RWPE2 (cell line): ENCODE results near the gene CFAP46.

Experiments used
- ATAC-seq: fragments of 200-7000 bp; cut with Tn5 transposase; 3 replicates; pipeline ENCODE4 v1.9.1; 2021; ENCODE audit warnings: low read depth
- DNase-seq: peaks from one replicate; pipeline ENCODE4 v3.0.0-alpha.2; 2020; ENCODE audit warnings: low spot score
- H3K27ac ChIP-seq: fragments of 450-650 bp; 2 replicates; pipeline ENCODE4 v1.5.1; 2017; ENCODE audit warnings: mild to moderate bottlenecking; ENCODE audit not compliant: poor library complexity, severe bottlenecking
- H3K27me3 ChIP-seq: fragments of 250-450 bp; sonication (Bioruptor Pico); 2 replicates; pipeline ENCODE4 v1.5.1; 2021; ENCODE audit warnings: mild to moderate bottlenecking, moderate library complexity; ENCODE audit not compliant: insufficient read depth, poor library complexity, severe bottlenecking
- H3K36me3 ChIP-seq: fragments of 250-450 bp; sonication (Bioruptor Pico); 2 replicates; pipeline ENCODE4 v1.5.1; 2020; ENCODE audit warnings: low read depth, mild to moderate bottlenecking, moderate library complexity
- H3K4me1 ChIP-seq: fragments of 250-450 bp; sonication (Bioruptor Pico); 2 replicates; pipeline ENCODE4 v1.5.1; 2021; ENCODE audit warnings: mild to moderate bottlenecking, moderate library complexity; ENCODE audit not compliant: insufficient read depth, poor library complexity, severe bottlenecking
- H3K4me3 ChIP-seq: fragments of 250-450 bp; sonication (Bioruptor Pico); 2 replicates; pipeline ENCODE4 v1.5.1; 2021; ENCODE audit warnings: mild to moderate bottlenecking, moderate library complexity; ENCODE audit not compliant: severe bottlenecking
- H3K9me3 ChIP-seq: fragments of 250-450 bp; sonication (Bioruptor Pico); 2 replicates; pipeline ENCODE4 v1.5.1; 2021; ENCODE audit warnings: mild to moderate bottlenecking, moderate library complexity; ENCODE audit not compliant: severe bottlenecking
- CTCF ChIP-seq: fragments of 450-650 bp; IDR thresholded peaks from one replicate; pipeline ENCODE4 v1.5.1; 2017; ENCODE audit warnings: mild to moderate bottlenecking, moderate library complexity; ENCODE audit not compliant: poor library complexity, severe bottlenecking

CFAP46 gene

GRCh38 chr10:132942101-132943057 is at the start of gene CFAP46:
CFAP46 (minus strand) TSS chr10:132942570; CDS start chr10:132942484, 86 bp downstream.
- H3K9me3 ChIP-seq, result no peaks in the 10 kb centered on the region
- no peaks in the 10 kb centered on the region for H3K4me1 ChIP-seq
- ATAC-seq (peak; percentile 50), DNase-seq (peak; percentile 75)
- no peak within 1 kb of the TSS for H3K27ac ChIP-seq
- H3K36me3 ChIP-seq, result no peaks in the 10 kb centered on the region
- H3K4me3 ChIP-seq, result peak within 1 kb of the TSS; percentile 45
- H3K27me3 ChIP-seq, result peaks cover 6% of the 10 kb centered on the region
- TF ChIP-seq CTCF, result no peak

DNA sequence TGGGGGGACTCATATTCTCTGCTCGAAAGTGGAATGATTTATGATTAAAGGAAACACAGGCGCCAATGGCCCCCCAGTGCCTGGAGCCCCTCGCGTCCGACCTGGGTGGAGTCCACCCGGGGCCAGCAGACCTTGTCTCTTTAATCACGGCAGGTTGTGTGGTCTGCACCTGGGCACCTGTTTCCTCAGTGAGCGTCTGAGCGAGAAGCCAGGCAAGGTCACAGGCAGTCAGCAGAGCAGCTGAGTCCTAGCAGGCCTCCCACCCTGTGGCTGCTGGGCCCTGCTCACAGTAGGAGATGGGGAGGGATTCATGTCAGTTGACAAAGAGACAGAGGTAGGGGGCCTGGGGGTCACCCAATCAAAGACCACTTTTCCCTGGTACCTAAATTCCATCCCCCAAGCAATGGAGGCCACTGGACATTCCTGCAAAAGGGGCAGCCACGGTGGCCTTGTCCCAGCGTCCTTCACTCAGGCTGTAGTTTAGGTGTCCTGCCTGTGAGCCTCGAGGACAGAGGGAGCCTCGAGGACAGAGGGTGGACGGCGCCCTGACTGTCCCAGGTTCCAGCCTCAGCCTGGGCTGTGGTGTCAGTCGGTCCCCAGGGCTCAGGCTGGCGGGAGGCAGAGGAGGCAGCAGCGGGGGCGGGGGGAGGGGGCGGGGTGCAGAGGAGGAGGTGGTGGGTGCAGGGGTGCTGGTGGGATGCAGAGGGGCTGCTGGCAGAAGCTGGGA is 49.5 kb upstream of the CFAP46 start:
- H3K9me3 ChIP-seq, result no peaks in the 10 kb centered on the region
- no peaks in the 10 kb centered on the region for H3K36me3 ChIP-seq
- no peak overlapping the region for H3K27ac ChIP-seq
- H3K27me3 ChIP-seq, result peaks cover under 1% of the 10 kb centered on the region
- TF ChIP-seq CTCF, result no peak
- DNase-seq (no peak), ATAC-seq (no peak)
- no peaks in the 10 kb centered on the region for H3K4me1 ChIP-seq
- H3K4me3 ChIP-seq, result no peak overlapping the region

- TF ChIP-seq CTCF, result no peak
- ATAC-seq (no peak), DNase-seq (no peak)
These were observed 48.5 kb upstream of the CFAP46 start for GRCh38 chr10:132990684-132991545.

DNA sequence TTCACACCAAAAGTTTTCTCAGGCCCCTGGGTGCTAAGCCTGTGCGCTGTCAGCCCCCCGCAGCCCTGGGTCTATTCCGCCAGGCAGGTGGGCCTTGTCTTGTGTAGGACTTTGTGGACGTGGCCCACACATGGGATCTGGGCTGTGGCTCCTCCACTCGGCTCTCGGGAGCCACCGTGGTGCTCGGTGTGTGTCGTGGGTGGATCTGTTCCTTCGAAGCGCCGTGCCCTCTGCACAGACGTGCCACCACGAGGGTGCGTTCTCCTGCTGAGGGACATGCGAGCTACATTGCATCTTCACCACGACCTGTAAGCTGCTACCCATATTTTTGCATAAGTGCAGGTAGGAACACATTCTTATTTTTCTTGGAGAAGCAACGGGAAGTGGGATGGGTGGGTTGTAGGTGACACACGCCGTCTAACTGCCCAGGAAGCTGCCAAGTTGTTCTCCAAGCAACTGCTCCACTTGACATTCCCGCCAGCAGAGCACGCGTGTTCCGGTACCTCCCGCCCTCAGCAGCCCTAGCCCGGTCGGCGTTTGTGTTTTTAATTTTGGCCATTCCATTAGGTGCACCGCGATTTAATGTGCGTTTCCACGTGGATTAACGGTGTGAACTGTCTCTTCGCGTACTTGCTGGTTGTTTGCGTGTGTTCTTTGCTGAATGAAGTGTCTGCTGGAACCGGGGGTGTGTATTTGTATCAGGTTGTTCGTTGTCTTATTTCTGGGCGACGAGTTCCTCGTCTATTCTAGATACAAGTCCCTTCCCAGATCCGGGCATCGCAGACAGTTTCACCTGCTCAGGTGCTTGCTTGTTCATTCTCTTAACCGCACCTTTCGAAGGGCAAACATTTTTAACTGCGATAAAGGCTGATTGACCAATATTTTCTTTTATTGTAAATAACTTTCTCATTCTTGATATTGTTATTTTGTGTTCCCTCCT is 47.4 kb upstream of the CFAP46 start:
- ATAC-seq (no peak), DNase-seq (no peak)
- Histone ChIP-seq H3K9me3 (no peaks in the 10 kb centered on the region), H3K27ac (no peak overlapping the region), H3K4me1 (no peaks in the 10 kb centered on the region), H3K4me3 (no peak overlapping the region), H3K36me3 (no peaks in the 10 kb centered on the region), H3K27me3 (peaks cover 4% of the 10 kb centered on the region)
- no peak for TF ChIP-seq CTCF

More at GRCh38 chr10:132990684-132991545, 48.5 kb upstream of the CFAP46 start:
- H3K9me3 ChIP-seq, result no peaks in the 10 kb centered on the region
- no peaks in the 10 kb centered on the region for H3K4me1 ChIP-seq
- H3K27ac ChIP-seq, result no peak overlapping the region
- no peaks in the 10 kb centered on the region for H3K27me3 ChIP-seq
- no peaks in the 10 kb centered on the region for H3K36me3 ChIP-seq
- no peak overlapping the region for H3K4me3 ChIP-seq
